NCI-H748 (cell line): ENCODE data around the gene CREB5.
"Not testable (repeated sequence)": the region's sequence is repeated elsewhere in the genome, so short reads cannot be mapped to it uniquely, and the experiment has no call there.

ENCODE experiments used
- DNase-seq: peaks from one replicate; lab custom pipeline; 2025; ENCODE audit not compliant: unreplicated experiment; lab: John Stamatoyannopoulos, UW

The CREB5 gene

DNA sequence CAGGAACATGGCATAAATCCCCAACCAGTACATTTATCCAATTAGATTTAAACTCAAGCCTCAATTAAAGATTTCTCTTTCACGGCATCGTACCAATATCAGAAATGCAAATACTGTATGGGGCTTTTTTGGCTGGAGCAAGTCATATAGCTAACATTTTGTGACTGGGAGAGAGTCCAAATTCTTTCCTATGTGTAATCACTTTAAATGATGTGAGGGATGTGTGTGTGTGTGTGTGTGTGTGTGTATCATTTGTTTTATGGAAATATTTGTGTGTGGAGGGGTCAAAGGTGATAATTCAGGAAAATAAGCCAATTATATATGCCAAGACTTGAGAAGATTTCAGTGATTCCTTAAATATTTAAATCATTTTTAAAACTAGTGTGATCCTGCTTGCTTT, 349.2 kb downstream of the CREB5 start:
- no peak for DNase-seq

DNA sequence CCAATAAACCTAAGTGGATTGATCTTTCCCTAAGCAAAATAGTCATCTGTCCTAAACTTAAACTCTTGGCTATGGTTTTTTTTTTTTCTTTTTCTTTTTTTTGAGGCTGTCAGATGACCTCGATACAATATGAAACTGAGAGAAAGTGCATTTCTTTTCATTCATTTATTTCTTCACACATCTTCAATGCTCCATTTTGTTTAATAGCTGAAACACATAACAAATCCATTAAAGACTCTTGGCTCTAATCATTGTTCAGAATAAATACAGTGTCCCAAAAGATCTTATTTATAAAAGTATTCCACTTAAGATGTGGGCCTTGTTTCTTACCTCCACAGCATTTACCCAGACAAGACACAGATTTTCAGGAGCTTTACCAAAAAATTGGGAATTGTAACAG, 350.3 kb downstream of the CREB5 start:
- no peak for DNase-seq

DNA sequence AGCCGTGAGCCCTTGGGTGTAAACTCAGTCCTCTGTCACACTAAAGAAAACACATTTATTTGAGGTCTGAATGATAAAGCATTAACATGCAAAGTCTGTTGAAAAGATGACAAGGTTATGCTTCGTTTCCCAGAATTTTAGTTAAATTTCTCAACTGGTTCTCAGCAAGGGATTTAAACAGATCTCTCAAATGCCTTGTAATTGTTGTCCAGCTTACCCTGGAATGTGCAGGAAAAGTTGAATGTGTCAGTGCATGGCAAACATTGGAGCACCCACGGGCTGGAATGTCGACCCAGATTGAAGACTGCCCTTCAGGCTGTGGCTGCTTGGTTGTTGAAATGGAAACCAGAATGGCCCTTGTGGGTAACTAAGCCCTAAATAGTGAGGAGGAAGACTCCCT, 354.0 kb downstream of the CREB5 start:
- no peak for DNase-seq

DNA sequence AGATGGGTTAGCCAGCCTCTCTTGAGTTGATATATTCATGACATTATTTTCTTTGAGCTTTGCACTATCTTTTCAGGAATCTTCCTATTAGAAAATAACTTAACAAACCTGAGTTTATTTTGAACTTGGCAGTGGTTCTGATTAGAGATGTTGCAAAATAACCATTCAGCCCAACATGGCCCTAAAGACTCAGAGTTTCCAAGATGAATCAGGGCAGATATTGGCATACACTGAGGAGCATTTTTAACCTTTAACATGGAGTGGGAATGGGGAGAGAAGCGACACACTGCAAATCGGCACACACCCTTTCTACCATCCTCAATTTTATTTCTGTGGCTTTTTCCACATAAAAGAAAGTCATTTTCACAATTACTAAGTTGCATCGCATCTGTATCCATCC, 355.0 kb downstream of the CREB5 start:
- no peak for DNase-seq

DNA sequence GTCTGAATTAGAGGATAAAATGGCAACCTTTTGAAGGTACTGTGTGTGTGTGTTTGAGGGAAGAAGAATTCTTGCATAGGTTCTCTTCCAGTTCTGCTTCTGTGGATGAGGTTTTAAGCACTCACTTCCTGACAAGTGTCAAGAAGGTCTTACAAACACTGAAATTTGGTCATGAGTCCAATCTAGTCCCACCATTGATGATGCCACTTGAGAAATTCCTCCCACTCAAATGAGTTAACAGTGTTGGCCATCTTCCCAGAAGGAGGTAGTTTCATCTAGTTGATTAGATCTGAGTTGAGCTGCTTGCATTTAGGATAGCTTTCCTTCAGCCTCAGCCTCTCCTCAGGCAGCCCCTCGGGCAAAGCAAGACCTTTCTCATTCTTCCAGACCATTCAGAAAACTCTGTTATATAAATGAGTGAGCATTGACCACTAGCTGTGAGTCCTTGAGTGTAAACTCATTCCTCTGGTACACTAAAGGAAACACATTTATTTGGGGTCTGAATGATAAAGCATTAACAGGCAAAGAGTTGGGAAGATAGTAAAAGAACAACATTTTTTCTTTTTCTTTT, 356.3 kb downstream of the CREB5 start:
- DNase-seq: no peak

DNA sequence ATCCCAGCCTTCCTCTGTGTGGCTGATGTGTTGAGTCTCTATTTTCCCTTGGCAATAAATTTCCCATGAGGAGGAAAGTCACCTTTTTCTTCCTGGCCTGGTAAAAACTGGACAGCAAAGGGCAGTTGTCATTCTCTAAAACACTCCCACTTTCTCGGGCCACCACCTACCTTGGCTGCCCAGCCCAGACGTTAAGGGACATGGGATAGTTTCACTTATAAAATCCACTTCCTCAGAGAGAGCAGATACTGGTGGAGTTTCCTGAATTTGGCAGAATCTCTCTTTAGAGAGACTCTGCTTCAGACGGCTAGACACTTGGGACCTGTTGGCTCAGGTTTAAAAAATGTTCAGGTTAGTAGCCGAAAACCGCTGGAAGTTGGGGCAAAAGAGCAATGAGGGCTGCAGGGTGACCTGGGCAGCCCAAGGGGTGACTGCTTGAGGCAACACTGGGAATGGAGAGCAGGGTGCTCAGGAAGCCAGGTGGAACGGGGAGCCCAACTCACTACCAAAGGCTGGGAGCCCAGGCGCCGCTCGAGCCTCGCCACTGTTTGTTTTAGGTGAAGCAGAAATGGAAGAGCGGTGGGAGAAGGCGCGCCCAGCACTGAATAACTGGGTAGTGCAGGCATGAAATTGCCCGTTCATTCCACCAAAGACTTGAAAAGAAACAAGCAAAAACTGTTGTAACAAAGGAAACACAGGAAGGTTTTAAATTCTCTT, 359.7 kb downstream of the CREB5 start:
- DNase-seq: no peak

DNA sequence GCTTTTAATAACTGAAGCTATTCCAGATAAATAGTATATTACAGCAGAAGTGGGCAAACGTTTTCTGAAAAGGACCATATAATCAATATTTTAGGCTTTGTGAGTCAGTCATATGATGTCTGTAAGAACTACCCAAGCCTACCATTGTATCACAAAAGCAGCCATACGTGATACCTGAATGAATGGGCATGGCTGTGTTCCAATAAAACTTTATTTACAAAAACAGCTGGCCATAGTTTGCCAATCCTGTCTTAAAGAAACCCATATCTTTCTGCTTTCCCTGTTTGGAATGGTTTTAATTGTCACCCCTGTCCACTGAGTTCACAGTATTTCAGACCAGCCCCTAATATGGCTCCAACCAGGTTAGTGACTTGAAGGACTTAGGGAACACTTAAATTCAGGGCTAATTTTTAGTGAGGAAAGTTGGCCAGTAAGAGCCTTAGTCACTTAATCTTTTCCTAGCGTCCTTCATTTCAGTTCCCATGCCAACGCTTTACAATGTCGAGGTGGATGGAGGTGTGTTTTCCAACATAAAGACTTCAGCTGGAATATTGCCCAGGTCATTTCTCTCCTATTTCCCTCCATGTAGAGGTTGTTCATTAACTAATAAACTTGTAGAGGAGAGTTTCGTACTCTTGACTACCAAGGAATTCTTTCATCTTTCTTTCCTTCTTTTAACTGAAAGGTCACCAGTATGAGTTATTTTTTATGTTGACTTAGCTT, 361.3 kb downstream of the CREB5 start:
- DNase-seq: peak; percentile 92

DNA sequence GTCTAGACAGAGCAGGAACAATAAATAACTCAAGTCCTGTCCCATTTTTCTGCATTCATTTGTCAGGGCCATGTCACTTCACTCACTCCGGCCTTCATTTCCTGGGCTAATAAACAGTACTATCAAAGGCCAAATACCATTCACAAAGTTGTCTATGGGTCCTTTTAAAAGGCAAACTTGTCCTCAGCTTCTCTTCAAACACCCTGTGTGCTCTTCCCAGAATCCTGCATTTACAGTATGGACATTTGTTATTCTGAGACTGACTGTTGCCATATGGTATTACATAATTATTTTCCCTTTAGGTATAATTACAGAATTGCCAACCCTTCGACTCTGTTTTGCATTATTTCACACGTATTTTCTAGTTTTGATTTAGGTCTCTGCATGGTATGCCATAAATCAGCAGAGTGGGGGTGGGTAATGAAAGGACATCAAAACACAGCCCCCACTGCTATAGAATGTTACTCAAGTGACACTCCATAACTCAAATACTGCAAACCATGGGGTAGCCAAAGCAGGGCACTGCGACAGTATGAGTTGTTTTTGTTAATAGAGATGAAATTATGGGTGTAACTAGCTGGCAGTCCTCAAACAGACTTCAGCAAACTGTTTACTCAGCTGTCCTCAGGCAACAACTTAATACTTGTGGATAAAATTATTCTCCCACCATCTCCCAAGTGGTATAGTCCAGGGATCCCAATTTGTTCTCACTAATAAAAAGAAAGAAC, 362.1 kb downstream of the CREB5 start:
- peak; percentile 99 for DNase-seq

DNA sequence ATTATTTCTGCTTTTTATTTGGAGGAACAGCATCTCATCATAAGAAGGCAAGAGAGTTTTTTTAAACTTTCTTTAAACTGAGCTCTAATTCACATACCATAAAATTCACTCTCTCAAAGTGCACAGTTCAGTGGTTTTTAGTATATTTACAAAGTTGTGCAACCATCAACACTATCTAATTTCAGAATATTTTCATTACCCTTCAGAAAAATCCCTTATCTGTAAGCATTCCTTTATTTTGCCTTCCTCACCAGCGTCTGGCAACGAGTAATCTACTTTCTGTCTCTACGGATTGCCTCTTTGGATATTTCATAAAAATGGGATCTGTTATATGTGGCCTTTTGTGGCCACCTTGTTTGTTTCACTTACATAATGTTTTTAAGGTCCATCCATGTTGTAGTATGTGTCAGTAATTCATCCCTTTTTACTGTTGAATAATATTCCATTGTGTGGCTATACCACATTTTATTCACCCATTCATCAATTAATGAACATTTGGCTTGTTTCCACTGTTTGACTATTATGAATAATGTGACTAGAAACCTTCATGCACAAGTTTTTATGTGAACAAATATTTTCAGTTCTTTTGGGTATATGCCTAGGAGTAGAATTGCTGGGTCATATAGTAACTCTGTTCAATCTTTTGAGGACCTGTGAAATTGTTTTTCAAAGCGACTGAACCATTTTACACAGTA, 364.3 kb downstream of the CREB5 start:
- DNase-seq: no peak

DNA sequence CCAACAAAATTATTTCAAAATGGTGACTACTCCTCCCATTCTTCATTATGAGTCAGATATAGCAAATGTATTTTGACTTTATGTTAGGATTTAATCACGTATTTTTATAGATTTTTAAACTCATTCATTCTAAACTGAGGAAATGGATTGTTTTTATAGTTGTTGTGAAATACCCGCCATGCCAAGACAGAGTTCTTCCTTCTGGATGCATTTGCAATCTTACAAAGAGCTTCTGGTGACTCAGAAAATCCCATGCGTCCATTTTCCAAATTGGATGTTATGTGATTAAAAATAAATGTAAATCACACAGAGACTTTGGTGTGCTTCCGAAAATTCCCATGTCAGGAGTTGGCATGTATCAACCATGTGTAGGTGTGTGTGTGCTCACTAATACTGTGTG, 366.5 kb downstream of the CREB5 start:
- DNase-seq: no peak

DNA sequence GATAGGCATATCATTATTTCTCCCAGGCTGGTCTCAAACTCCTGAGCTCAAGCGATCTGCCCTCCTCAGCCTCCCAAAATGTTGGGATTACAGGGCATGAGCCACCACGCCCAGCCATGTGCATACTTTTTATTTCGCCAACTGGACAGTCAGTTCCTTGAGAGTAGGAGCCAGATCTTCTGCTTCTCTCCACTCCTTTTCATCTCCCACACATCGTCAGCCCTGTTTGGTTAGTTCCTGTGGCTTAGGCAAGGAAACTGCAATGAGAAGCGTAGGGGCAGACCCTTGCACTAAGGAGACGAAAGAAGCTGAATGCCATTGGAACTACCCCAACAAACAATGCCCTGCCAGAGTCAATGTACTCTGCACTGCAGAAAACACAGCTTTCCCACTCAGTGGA, 367.6 kb downstream of the CREB5 start:
- no peak for DNase-seq

DNA sequence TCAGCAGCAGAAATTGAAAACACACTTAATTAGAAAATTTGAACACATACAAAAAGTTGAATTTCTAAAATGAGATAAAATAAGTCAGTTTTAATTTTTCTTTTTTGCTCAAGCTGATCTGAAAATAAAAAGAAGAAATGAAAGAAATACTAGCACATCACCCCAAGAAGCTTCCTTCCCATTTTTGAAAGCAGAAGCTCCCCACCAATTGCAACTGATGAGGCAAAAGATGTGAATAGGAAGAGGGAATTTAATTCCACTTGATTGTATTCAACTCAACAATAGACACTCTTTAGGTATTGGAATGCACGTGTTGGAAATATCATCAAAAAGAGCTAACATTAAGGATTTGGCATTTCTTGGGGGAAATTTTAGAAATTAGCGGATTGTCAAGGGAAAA, 370.0 kb downstream of the CREB5 start:
- no peak for DNase-seq

DNA sequence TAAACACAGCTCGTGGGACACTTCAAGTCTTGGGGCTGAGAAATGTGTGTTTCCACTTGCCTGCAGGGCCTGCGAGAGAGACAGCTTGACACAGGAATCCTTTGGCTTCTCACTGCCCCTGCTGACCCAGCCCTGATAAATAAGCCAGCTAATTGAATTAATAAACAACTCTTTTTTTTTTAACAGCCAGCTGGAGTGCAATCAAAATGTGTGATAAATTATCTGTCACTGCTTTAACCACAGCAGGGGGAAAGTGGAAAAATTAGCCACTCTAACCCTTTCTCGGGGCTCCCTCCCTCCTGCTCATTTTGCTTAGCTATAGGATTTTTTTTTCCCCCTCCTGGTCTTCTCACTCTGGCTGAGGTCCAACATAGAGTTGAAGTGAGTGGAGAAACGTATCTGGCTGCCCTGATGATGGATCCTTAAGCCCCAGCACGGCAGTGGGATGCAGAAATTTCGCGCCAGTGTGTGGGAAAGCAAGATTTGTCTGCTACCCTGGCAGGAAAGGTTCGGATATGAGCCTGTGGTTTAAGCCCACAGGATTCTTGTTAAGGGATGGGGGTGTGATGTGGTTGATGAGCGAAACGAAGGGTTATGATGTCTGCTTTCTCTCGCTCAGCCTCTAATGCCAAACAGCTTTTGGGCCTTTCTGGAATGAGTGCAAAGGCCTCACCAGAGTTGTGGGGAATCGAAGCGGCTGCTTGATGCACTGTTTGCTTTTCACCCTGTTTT, 372.0 kb downstream of the CREB5 start:
- peak; percentile 87 for DNase-seq

DNA sequence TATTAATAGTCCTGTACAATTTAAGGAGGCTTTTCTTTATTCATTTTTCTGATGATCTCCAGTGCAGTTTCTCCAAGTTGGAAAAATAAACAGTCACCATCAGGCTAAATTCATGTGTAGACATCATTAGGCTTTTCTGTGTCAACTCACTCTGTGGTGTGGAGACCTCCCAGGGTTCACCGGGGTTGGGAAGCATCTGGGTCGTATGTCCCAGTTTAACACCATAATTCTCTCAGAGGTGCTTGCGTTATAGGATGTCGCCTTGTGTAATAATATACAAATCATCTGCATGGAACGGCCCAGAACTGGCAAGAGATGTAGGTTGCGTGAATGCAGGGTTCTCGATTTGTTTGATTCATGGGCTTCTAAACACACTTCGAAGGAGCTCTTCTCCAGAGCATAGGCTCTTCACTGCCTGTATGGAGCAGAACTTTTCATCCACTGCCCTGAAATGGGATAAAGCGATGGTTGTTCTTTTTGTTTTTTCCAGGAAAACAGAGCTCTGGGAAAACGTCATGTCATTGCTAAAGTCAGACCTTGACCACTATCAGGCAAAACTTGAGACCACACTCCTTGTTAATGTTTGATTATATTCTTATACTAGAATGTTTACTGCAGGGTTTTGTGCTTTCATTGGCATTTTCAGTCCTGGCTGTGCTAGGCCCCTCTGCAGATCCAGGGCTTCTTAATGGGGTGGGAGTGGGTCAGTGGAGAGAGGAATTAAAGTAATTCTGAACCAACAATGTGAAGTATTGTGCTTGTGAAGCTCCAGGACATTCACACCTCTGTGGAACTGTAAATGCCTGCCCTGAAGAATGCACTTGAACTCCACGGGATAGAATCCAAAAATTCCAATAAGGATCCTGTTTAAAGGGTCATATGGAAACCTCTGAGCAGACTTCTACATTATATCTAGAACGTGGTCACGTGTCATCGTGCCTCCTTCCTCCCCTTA, 373.0 kb downstream of the CREB5 start:
- no peak for DNase-seq

DNA sequence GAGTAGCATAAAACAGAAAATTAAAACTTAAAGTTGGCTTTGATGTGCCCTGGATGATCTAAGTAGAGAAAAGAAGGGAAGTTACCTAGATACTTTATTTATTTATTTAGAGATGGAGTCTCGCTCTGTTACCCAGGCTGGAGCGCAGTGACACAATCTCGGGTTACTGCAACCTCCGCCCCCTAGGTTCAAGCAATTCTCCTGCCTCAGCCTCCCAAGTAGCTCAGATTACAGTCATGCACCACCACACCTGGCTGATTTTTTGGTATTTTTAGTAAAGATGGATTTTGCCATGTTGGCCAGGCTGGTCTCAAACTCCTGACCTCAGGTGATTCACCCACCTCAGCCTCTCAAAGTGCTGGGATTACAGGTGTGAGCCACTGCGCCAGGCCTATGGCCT, 373.8 kb downstream of the CREB5 start:
- DNase-seq: not testable (repeated sequence)

DNA sequence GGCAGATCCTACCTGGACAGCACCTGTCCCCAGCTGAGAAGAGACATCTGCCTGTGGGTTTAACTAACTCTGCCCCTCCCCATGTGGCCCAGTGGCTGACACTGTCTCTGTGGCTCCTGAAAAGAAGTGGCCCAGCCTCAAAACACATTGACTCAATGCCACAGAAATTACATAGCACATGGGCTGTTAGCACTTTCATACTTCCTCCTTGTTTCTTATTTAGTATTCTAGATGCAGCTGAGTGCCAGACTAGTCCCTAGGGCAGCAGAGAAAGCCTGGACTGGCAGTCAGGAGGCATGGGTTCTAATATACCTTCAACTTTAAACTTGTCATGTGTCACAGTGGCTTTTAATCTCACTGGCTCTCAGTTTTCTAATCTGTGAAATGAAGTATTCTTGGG, 374.8 kb downstream of the CREB5 start:
- DNase-seq: no peak

DNA sequence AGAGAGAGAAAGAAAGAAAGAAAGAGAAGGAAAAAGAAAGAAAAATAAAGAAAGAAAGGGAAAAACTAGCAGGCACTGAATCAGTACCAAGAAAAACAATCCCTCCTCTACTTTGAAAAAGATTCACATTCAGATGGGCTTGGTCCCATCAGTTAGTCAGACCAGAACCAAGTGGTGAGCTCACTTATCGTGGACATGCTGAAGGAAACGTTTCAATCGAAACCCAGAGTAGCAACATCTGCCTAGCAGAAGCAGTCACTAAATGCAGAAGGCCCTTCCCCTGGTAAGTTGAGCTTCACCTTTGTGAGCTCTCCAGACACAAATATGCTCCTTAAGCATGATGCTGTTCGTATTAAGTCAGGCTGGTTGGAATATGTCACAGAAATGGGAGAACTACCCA, 378.1 kb downstream of the CREB5 start:
- no peak for DNase-seq

DNA sequence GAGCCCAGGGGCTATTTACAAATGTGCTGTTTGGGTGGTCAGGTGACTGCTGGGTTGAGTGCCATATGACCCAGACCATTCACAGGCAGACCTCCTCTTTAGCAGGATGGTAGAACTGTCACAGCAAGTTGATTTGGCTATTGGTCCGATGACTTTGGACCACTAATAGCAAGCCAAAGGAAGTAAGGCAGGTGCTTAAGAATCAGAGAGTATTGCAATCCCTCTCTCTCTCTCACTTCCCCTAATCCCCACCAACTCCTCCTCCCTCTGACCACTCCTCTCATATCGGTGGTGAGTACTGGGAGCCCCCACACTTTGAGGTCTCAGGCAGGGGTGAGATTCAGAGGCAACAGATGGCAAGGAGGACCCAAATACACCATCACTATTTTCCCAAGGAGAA, 380.5 kb downstream of the CREB5 start:
- DNase-seq: no peak

DNA sequence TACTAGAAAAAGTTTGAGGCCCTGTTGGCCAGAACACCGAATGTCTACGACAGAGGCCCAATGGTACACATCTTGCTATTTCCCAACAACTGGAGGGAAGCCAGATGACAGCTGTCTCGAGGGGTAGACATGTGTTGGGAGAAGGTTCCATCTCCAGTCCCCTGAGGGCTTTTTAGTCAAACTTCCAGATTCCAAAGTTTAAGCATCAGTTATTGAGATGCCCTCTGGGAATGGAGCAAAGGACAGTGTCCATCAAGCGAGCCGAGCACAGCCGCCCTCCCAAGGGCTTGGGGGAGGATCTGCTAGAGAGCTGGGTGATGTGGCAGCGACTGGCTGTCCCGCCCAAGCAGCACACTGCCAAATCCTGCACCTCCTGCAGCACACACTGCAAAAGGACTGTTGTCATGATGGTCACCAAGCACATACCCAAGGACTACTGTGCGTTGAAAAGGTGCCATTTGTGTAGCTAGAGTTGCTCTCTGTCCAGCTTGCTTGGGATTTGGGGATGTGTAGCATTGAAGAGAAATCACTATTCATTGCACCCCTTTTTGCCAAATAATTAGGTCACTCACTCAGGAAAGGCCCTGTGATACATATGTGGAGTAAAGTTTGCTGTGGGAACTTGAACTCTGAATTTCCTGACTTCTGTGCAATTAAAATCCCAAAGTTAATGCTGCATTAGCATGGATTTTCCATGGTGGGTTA, 381.2 kb downstream of the CREB5 start:
- DNase-seq: no peak
